Activated CD4-positive, alpha-beta T cell treated with anti-CD3 and anti-CD28 coated beads, Interleukin-2, amount 50 U/mL, for 4 hours (primary cell): ENCODE data around the gene UBAC2.

ENCODE experiments used
- DNase-seq, 2 experiments: peaks; one replicate each; pipeline ENCODE4 v3.0.0-alpha.2; 2020

Gene UBAC2

GRCh38 chr13:99363949-99364348 lies 163.3 kb downstream of the UBAC2 start:
- DNase-seq = no peak

DNA sequence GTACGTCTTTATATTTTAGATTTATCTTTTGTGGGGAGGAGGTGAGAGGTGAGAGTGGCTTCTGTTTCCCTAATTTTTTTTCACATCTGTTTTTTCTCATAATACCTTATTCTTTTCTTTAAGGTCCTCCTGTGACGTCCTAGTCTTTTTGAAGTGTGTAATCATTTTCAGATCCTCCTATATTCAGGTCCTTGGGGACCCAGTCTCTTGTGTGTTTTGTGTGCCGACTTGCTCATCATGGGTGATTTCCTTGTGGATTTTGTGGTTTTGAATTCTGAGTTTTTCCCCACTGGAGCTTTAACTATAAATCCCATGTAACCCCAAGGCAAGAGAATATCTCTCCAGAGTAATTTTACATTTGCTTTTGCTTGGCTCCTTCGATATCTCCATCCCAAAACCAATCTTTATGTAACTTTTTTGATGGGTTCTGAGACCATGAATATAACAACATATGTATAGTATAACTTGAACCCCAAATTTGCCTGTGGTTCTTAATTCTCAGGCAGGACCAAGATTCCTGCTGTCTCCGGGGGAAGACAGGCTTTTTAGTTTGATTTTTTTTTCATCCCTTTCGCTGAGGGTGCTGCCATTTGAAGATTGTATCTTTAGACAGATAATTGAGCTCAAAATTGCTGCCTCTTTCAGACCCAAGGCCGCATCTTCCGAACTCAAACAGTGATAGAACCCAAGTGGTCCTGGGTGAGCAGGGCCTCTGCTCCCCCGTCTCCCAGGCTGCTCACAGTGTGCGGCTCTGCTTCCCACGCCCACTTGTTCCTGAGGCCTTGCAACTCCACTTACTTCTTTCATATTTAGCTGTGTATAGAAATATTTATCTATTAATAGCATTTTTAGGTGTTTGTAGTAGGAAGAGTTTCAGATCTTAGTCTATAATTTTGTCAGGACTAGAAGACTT lies 165.7 kb downstream of the UBAC2 start:
- no peak for DNase-seq

DNA sequence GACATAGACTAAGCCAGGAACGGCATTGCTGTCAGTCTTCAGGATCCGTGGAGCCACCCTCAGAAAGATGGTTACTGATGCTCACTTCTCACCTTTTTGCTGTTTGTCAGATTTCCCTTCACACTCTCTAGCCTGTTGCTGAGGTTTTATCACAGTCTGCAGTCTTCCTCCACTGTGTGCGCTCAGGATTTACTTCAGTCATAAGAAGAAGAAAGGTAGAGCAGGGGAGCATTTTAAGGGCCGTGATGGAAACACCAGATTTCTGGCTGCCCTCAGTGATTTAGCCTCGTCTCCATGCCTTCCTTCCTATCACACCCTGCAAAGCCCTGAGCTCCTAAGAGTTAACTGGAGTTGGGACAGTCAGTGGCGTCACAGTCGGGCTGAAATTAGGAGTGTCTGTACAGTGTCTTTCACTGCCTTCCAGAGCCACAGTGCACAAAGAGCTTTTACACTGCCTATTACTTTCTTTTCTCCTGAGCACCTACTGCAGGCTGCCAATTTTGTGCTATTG lies 166.5 kb downstream of the UBAC2 start:
- DNase-seq = no peak

DNA sequence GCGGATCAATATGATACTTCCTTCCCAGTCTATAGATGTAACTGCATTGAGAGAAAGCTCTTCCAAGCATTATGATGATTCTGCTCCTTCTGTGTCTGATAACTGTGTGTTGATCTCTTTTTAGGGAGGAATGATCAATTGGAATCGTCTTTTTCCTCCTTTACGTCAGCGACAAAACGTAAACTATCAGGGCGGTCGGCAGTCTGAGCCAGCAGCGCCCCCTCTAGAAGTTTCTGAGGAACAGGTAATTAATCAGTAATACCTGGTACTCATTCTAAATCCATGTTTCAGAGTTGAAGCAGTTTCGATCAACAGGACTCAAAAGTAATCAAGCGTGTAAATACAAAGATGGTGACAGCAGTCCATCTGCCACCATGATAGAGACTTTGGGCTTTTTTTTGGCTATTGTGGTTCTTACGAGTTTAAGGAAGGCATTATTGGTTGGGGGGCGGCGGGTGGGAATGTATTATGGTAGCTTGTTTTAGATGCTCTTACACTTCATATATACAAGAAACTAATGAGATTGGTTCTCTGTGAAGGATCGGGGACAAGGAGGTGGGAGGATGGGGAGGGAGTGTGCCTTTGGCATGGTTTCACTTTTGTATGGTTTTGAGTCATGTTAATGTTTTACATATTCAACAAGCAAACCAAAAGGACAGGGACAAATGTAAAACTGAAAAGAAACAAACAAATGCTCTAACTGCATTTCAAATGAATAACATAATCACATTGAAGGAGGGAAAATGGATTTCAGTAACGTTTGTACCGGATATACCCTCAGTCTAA lies 167.2 kb downstream of the UBAC2 start:
- no peak for DNase-seq

GRCh38 chr13:99370481-99371275 lies 170.0 kb downstream of the UBAC2 start:
- DNase-seq = no peak

DNA sequence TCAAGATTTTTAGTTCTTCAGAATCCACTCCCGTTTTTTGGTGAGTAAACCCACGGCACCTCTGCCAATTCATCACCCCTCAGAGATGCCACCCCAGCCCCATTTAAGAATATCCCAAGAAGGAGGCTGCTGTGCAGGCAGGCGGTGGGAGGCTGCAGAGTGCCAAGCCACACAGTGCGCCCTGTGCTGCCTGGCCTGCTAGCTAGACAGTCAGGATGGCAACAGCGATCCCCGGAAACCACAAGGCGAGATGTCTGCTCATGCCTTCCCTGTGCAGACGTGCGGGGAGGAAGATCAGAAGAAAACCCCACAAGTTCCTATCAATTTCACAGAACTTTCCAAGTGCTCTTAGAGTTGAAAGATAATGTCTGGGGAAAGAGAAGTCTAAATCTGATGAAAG lies 171.3 kb downstream of the UBAC2 start:
- peak; percentile 55 to 59 for DNase-seq

GRCh38 chr13:99373436-99373835 lies 172.8 kb downstream of the UBAC2 start:
- no peak for DNase-seq

- no peak for DNase-seq
Measured at GRCh38 chr13:99374169-99374991, 173.7 kb downstream of the UBAC2 start.

DNA sequence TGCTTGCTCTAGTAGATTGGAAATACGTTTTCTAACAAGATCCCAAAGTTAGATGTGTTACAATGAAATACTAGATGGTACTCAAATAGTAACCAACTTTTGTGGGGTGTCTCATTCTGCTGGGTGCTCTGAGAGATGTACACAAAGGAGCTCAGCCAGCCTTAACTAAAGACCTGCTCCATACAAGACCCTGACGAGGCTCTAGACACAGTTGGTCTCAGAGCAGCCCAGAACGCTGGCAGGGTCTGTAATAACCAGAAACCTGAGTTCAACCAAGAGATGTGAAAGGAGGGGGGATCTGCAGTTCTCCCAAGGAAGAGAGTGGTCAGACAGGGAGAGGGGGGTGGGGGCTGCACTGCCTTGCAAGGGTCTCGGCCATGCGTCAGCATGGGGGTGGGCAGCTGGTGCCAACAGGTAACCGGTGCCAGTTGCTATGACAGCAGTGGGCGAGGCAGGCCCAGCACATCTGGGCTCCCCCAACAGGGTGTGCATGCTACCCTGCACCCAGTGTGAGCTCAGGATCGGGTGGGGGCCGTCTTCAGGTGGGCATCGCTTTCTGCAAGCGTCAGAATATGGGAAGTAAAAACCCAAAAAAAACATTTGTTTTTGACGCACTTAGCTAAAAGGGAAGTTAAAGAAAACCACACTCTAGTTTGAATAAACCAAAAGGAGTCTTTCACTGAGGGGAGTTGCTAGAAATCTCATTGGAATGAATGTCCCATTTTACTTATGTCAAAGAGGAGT lies 174.5 kb downstream of the UBAC2 start:
- DNase-seq = no peak

DNA sequence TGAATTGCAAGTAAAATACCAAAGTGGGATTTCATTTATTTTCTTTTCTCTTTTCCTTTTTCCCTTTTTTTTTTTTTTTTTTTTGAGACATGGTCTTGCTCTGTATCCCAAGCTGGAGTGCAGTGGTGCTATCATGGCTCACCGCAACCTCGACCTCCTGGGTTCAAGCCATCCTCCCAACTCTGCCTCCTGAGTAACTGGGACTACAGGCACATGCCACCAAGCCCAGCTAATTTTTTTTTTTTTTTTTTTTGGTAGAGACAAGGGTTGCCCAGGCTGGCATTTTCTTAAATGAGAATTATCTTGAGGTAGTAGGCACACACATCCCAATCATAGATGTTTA lies 175.1 kb downstream of the UBAC2 start:
- DNase-seq = no peak

GRCh38 chr13:99376132-99376531 lies 175.5 kb downstream of the UBAC2 start:
- DNase-seq = no peak

DNA sequence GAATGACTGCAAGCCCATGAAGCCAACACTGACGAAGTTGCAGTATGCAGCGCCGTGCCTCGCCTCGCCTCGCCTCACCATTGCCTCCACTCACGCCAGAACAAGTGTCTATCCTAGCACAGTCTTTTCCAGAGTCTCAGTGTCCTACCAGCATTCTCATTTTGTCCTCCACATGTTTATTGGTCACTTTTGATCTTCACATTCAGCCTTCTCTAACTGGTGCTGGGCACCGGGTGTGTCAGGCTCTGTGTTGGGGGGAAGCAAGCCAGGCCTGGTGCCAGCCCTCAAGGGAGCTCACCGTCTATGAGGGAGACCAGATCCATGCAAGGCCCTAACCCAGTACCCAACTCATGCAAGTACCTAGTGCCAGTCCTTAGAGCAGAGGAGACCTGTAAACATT lies 176.3 kb downstream of the UBAC2 start:
- DNase-seq = no peak

DNA sequence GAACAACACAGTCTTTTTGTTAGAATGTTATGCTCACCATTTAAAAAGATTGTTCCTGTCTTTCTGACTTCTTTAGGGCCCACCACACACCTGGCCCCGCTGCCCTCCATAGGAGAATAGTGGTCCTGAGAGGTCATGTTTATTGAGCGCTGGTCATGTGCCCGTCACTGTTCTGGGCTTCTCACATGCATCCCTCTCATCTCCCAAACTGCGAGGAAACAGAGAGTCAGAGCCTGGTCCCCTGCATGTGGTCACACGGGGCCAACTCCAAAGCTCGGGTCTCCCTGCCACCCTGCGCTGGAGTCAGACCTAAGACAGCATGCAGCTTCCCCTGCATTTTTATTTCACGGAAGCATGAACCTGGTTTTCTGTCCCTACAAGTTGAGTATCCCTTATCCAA lies 177.0 kb downstream of the UBAC2 start:
- no peak for DNase-seq

- no peak for DNase-seq
Measured at GRCh38 chr13:99378985-99379733, 178.5 kb downstream of the UBAC2 start.

DNA sequence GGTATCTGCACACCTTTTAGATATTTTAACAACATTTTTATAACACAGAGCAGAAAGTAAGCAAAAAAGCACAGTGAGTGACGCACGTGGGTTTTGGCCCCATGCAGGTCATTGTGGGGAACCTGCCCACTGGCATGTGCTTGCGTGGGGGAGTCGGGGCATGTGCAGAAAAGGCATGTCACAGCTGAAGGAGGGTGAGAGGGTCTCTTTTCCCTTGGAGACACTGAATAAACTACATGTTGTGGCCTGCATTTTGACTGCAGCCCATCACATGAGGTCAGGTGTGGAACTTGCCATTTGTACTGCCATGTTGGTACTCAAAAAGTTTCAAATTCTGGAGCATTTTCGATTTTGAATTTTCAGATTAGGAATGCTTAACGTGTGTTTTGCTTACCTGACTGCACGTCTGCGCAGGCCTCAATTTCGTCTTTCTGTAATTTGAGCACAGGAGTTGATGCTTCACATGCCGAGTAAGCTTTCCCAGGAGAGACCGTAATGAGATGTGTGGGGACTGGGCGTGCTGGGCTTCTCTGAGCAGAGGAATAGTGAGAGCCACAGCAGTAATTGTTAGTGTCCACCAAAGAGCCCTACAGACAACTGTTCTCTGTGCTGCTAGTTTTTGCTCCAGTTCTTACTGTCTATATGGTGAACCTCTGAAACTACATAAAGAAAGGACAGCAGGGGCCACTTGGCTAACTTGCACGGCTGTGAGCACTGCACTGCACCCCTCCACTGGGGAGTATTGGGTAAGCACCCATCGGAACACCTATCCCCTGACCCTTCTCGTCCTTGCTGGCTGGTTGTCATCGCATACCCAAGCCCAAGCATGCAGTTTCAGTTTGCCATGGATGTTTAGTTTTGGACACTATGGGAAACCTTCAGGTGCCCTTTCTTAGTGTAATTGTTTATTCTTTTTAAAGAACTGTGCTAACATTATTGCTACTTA lies 179.5 kb downstream of the UBAC2 start:
- DNase-seq = no peak

DNA sequence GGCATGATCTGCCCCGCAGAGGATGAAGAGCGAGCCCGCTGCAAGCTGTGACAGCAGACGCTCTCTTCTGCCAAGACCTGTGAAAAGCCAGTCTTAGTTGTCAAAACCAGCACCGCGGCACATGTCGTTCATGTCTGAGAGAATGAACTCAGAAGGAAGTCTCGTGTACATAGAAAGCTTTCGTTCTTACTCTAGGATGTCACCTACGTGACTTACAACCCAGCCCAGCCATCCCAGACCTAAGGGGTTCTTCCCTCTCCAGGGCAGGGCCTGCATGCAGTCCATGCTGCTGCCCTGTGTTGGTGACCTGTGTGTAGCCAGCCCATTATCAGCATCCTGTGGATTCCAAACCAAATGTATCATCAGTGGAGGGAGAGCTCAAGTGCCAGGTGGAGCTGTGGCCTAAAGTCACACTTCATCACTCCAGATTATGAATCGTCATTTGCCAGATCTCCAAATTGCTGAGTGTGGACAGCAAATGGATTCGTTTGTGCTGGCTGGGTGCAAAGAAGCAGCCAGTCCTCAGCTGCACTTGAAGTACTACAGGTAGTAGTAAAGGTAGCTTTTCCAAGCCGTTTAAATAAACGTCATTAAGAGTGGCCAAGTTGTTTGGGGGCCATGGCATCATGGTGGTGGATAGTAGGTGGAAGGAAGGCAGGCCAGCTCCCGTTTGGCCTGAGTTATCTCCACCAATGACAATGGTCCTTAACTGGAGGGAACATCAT lies 180.4 kb downstream of the UBAC2 start:
- peak in 1 of 2 experiments; percentile 50 for DNase-seq

DNA sequence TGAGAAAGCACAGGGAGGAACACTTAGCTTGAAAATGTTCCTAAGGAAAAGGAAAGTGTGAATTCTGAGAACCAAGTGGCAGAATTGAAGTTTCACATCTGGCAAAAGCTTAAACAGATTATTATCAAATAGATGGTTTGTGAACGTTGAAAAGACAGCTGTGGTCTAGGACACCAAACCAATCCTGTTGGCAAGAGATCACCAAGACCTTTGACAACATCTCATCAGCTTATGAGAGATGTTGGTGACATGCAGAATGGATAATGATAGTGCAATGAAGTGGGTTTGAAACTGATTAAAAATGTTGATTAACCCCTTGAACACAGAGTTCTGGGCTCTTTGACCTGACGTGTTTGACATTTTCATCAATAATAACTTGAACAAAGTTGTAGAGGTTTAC lies 181.1 kb downstream of the UBAC2 start:
- no peak for DNase-seq

GRCh38 chr13:99382428-99383133 lies 181.9 kb downstream of the UBAC2 start:
- no peak for DNase-seq
